Smooth muscle cell (in vitro differentiated cells): Measurements from ENCODE around the gene ZBTB24. TPM values are rescaled to one million over a fixed set of nuclear protein-coding genes. Genes with fewer than 3 reads are reported as not detected.

ENCODE experiments used
- DNase-seq: peaks from one replicate; lab custom pipeline; 2025; ENCODE audit not compliant: unreplicated experiment; lab: John Stamatoyannopoulos, UW
- H2AFZ ChIP-seq: fragments of 200-600 bp; sonication (generic); 2 replicates; pipeline ENCODE4 v1.6.0; 2016; ENCODE audit warnings: antibody characterized with exemption, low read depth, mild to moderate bottlenecking
- H3F3A ChIP-seq: fragments of 200-600 bp; sonication (generic); 2 replicates; pipeline ENCODE4 v1.6.0; 2017; ENCODE audit warnings: antibody characterized with exemption, low read depth
- H3K27ac ChIP-seq: fragments of 200-600 bp; sonication (generic); 2 replicates; pipeline ENCODE4 v1.5.1; 2016; ENCODE audit warnings: low read depth, mild to moderate bottlenecking
- H3K27me3 ChIP-seq: fragments of 200-600 bp; sonication (generic); 2 replicates; pipeline ENCODE4 v1.6.1; 2016; ENCODE audit warnings: low read depth, mild to moderate bottlenecking
- H3K36me3 ChIP-seq: fragments of 200-600 bp; sonication (generic); 2 replicates; pipeline ENCODE4 v1.5.1; 2016; ENCODE audit warnings: low read depth
- H3K4me1 ChIP-seq: fragments of 200-600 bp; sonication (generic); 2 replicates; pipeline ENCODE4 v1.5.1; 2016; ENCODE audit warnings: low read depth
- H3K4me2 ChIP-seq: fragments of 200-600 bp; sonication (generic); 2 replicates; pipeline ENCODE4 v1.6.0; 2016; ENCODE audit warnings: mild to moderate bottlenecking
- H3K4me3 ChIP-seq: fragments of 200-600 bp; sonication (generic); 2 replicates; pipeline ENCODE4 v1.5.1; 2016; ENCODE audit warnings: mild to moderate bottlenecking
- H3K79me2 ChIP-seq: fragments of 200-600 bp; sonication (generic); 2 replicates; pipeline ENCODE4 v1.6.0; 2016; ENCODE audit warnings: low read depth, mild to moderate bottlenecking
- H3K9ac ChIP-seq: fragments of 200-600 bp; sonication (generic); 2 replicates; pipeline ENCODE4 v1.6.0; 2016; ENCODE audit warnings: low read depth
- H3K9me3 ChIP-seq: fragments of 200-600 bp; sonication (generic); replicated peaks from 2 replicates; pipeline ENCODE4 v1.5.1; 2016; ENCODE audit warnings: low read depth
- H4K20me1 ChIP-seq: fragments of 200-600 bp; sonication (generic); 2 replicates; pipeline ENCODE4 v1.6.0; 2016; ENCODE audit warnings: low read depth
- WGBS: methylation state at CpG from one replicate; pipeline ENCODE4 v1.1.7; 2016; ENCODE audit warnings: low lambda C conversion rate; 5-methylcytosine and 5-hydroxymethylcytosine counted together
- polyA plus RNA-seq: library from polyadenylated mRNA; unstranded; fragments of >200 nt; fragmentation: Nextera tagmentation; extraction: Ambion mirVana; gene quantifications from 2 replicates; pipeline ENCODE4 v1.2.1, GENCODE V29; 2016
- total RNA-seq: library from RNA; depleted of rRNA; stranded (reverse); fragments of >200 nt; gene quantifications from 2 replicates; pipeline ENCODE4 v1.2.3, GENCODE V29; 2014
- TF ChIP-seq, protein P1 (sequence below): fragments of 200-600 bp; sonication (generic); IDR thresholded peaks from 2 replicates; pipeline ENCODE4 v1.5.1; 2017; ENCODE audit warnings: borderline replicate concordance, mild to moderate bottlenecking, antibody characterized with exemption; ENCODE audit not compliant: insufficient read depth, poor library complexity, severe bottlenecking

The ZBTB24 gene
- total and polyA plus RNA-seq, 2 experiments from 2014 or later: 1.3 to 6.6 TPM

DNA sequence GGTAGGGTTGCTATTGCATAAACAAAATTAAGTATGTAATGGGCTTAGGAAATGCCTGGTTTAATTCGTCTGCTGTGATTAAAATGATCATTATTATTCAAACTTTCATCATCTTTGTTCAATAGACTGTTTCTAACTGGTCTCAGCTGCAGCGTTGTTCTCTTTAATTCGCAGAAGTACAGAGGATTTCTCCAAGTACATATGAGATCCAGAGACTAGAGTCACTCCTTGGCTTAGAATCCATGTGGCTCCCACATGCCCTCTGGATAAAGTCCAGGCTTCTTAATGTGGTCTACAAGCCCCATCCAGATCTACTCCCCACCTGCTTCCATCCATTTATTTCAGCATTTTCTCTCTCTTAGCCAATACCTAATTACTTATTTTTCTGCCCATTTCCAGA is 1.1 kb upstream of the ZBTB24 start:
- peaks cover 12% of the 10 kb centered on the region for H3K4me1 ChIP-seq
- peak overlapping the region; percentile 96 for H2AFZ ChIP-seq
- no peaks in the 10 kb centered on the region for H3K27me3 ChIP-seq
- no peaks in the 10 kb centered on the region for H3K36me3 ChIP-seq
- 90% methylated on average over 3 of the region's 3 CpGs for WGBS
- no peak overlapping the region for H3K27ac ChIP-seq
- peaks cover 4% of the 10 kb centered on the region for H4K20me1 ChIP-seq
- H3F3A ChIP-seq: no peaks in the 10 kb centered on the region
- H3K4me2 ChIP-seq: peak overlapping the region; percentile 88
- peaks cover 13% of the 10 kb centered on the region for H3K79me2 ChIP-seq
- TF ChIP-seq, protein P1, sequence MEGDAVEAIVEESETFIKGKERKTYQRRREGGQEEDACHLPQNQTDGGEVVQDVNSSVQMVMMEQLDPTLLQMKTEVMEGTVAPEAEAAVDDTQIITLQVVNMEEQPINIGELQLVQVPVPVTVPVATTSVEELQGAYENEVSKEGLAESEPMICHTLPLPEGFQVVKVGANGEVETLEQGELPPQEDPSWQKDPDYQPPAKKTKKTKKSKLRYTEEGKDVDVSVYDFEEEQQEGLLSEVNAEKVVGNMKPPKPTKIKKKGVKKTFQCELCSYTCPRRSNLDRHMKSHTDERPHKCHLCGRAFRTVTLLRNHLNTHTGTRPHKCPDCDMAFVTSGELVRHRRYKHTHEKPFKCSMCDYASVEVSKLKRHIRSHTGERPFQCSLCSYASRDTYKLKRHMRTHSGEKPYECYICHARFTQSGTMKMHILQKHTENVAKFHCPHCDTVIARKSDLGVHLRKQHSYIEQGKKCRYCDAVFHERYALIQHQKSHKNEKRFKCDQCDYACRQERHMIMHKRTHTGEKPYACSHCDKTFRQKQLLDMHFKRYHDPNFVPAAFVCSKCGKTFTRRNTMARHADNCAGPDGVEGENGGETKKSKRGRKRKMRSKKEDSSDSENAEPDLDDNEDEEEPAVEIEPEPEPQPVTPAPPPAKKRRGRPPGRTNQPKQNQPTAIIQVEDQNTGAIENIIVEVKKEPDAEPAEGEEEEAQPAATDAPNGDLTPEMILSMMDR: no peak
- DNase-seq: no peak
- no peaks in the 10 kb centered on the region for H3K9me3 ChIP-seq
- no peak overlapping the region for H3K9ac ChIP-seq
- H3K4me3 ChIP-seq: no peak overlapping the region

GRCh38 chr6:109483735-109484057 is 677 bp upstream of the ZBTB24 start:
- Histone ChIP-seq H3K27ac (no peak overlapping the region), H3K36me3 (no peaks in the 10 kb centered on the region), H3K9me3 (no peaks in the 10 kb centered on the region), H4K20me1 (peaks cover 8% of the 10 kb centered on the region), H3K4me1 (peaks cover 17% of the 10 kb centered on the region), H3K4me3 (peak overlapping the region; percentile 54), H3F3A (no peaks in the 10 kb centered on the region), H3K4me2 (peak overlapping the region; percentile 88), H3K27me3 (no peaks in the 10 kb centered on the region), H2AFZ (peak overlapping the region; percentile 96), H3K79me2 (peaks cover 13% of the 10 kb centered on the region), H3K9ac (no peak overlapping the region)
- TF ChIP-seq, protein P1: no peak
- 9% methylated on average over 6 of the region's 6 CpGs for WGBS
- no peak for DNase-seq

DNA sequence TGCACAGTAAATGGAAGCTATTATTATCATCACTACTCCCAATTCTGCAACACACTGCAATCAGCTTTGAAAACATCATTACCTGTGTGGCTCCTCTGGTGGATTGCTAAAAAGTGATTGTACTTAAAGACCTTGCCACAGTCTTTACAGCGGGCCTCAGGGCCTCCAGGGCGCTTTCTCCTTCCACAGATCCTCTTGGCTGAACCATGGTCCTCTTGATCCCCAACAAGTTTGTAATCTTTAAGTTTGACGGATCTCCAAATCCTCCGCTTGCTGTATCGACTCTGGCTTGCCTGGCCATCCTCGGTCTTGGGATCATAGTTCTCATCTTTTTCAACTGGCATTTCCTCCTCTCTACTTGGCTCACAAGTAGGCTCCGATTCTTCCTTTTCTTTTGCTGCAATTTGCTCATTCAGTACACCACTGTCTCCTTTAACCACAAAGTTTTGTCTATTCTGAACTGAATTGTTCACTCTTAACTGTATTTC is 2.0 kb downstream of the ZBTB24 start:
- peaks cover 13% of the 10 kb centered on the region for H3K79me2 ChIP-seq
- peaks cover 35% of the 10 kb centered on the region for H4K20me1 ChIP-seq
- WGBS: 91% methylated on average over 7 of the region's 7 CpGs
- peaks cover 24% of the 10 kb centered on the region for H3K4me1 ChIP-seq
- H3K4me2 ChIP-seq: peak overlapping the region; percentile 32
- no peaks in the 10 kb centered on the region for H3K27me3 ChIP-seq
- TF ChIP-seq, protein P1: no peak
- no peak for DNase-seq
- no peaks in the 10 kb centered on the region for H3K36me3 ChIP-seq
- no peak overlapping the region for H3K4me3 ChIP-seq
- H3F3A ChIP-seq: no peaks in the 10 kb centered on the region
- H3K27ac ChIP-seq: no peak overlapping the region
- no peak overlapping the region for H2AFZ ChIP-seq
- no peaks in the 10 kb centered on the region for H3K9me3 ChIP-seq
- no peak overlapping the region for H3K9ac ChIP-seq
